NCI-H2107 (cell line): ENCODE measurements around the gene DOC2B.
"Not testable (repeated sequence)": the region's sequence is repeated elsewhere in the genome, so short reads cannot be mapped to it uniquely, and the experiment has no call there.

Experiments used
- DNase-seq: peaks from one replicate; lab custom pipeline; 2025; lab: John Stamatoyannopoulos, UW

Gene DOC2B

GRCh38 chr17:181245-182049 is at the start of gene DOC2B:
TSS of gene DOC2B (minus strand) at chr17:181650. CDS start at chr17:181479, 171 bp downstream.
- DNase-seq, result no peak

- no peak for DNase-seq
Measured at GRCh38 chr17:230395-230770, 48.9 kb upstream of the DOC2B start.

DNA sequence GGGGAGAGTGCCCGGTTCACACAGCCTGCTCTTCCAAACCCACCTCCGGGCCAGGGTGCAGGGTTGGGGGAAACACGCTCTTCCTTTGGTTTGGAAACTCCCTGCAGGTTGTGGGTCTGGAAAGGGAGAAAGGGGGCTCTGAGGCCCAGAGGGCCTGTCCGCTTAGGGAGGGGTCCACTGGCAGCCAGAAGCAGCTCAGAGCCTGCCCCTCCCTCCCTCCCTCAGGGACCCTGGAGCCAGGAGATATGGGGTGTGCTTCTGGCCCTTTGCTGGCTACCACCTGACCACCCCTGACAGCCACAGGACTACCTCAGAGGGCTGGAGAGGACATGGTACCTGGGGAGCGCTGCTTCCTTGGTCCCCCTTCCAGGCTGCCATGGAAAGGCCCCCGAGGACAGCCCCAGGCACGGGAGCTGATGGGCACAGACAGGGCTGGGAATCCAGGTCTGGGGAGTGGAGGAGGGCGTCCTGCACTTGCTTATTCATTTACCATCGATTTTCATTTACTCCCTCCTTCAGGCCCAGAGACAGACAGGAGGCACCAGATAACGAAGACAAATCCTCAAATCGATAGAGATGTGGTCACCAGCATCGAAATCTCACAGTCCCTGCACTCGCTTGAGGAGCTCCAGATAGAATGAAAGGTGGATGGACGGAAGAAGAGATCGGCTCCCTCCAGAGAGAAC is 48.4 kb upstream of the DOC2B start:
- no peak for DNase-seq

DNA sequence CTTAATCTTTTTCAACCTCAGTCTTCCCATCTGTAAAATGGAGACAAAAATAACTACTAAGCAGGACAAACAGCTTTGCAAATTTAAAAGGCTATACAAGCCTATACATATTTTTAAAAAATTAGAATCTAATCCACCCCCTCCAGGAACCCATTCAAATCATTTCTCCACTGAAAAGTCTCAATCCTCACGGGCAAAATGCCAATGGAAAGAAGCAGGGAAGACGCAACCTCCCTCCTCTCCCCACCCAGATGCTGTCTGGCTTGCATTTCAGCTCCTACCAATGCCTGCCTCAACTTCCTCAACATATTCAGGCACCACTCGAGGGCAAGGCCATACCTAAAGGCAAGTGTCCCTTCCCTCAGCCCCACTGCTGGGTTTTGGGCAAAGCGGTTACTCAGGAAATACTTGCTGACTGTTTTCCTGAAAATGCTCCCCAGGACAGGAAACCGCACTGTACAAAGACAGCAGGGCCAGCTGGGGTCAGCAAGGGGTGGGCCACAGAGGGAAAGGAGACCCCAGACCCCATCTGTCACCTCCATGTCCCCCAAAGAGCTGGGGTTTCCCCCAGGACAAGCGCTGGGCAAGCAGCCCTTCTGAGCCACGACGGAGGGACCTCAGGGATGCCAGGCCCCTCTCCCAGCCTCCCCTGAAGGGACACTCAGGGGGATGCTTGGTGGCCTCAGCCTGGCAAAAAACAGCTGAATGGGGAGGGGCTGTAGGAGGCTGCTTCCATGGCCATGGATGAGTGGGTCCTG is 47.7 kb upstream of the DOC2B start:
- DNase-seq, result no peak

- DNase-seq, result no peak
Measured at GRCh38 chr17:227946-228615, 46.6 kb upstream of the DOC2B start.

GRCh38 chr17:227078-227945 is 45.9 kb upstream of the DOC2B start:
- no peak for DNase-seq

DNA sequence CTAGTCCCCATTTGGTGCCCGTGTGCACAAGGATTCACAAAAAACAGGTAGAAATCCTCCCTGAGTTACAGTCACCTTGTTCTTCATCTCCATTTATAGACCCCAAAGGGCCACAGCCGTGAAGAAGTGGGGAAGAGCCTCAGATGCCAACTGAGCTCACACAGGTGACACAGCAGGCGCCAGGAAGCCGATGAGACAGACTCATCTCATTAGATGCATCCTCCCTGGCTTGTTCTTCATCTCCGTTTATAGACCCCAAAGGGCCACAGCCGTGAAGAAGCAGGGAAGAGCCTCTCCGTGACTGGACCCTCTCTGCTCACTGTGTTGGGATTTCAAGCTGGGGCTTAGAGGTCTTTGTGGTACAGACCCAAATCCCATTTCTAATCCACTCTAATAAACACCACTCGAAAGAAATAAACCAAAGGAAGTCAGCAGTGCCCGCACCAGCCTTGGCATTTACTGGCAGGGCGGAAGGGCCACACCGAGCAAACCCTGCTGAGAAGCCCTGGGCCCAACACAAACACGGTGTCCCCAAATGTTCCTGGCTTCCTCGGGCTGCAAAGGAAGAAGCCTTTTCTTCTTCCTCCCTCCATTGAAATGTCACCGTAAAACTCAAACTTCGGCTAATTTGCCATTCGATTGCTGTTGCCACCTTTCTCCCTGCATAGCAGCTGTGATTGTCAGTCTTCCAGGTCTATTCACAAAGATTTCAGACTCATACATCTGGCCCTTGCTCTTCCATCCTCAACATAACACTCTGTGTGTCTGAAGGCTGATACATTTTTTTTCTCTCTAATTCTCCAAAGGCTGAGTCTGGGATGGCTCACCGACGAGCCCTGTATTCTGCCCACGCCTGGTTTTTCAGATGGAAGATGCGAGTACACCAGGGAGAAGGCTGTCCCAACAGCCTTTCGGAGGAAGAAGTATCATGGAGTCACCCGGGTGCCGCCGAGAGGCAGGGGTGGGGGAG is 44.9 kb upstream of the DOC2B start:
- DNase-seq, result no peak

DNA sequence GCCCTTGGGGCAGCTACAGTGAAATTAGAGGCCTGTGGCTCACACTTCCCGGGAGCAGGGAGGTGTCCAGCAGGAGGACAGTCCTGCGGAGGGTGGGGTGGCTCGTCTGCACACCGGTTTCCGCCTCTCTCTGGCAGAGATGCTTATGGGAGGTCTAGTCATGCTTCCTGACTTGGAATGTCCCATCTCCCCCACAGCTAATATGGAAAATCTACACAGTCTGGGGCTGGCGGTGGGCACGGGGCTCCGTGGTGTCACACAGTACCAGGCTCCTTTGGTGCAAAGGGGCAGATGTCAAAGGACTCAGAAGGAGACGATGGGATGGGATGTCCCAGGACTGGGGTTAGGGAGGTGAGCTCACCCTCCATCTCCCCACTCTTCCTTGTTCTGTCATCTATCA is 44.1 kb upstream of the DOC2B start:
- no peak for DNase-seq

DNA sequence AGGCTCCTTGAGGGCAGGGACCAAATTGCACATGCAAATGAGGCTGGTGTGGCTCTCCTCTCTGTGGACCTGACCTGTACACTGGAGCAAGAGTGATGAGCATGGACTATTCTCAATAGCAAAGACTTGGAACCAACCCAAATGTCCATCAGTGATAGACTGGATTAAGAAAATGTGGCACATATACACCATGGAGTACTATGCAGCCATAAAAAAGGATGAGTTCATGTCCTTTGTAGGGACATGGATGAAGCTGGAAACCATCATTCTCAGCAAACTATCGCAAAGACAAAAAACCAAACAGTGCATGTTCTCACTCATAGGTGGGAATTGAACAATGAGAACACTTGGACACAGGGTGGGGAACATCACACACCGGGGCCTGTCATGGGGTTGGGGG is 43.1 kb upstream of the DOC2B start:
- DNase-seq, result not testable (repeated sequence)

DNA sequence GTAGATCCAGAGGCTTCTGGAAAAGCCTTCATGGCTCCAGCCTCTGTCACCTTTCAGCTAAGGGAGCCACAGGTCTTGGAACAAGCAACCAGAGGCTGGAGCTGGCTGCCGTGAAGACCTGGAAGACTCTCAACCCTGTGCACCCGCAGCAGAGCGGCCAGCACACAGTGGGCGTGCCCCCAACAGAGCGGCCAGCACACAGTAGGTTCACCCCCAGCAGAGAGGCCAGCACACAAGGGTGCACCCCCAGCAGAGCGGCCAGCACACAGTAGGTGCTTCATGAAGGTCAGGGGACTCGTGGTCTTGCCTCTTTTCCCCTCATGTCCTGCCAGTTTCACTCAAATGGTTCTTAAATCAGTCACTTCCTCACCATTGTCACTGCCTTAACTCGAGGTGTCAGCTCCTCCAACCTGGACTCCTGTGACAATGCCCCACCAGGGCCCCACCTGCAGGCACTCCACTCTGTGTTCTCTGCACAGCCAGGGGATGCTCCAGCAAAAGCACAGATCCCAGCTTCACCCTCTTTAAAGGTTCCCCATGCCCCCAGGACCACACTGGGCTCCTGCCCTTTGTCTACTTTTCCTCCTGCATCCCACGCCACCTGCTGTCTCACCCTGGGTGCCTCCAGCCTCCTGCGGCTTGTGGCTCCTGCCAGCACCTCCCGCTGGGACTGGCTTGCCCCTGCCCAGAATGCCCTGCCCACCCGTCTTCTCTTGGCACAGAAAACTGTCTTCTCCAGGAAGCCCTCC is 42.4 kb upstream of the DOC2B start:
- DNase-seq, result no peak

- no peak for DNase-seq
Measured at GRCh38 chr17:222172-222571, 40.7 kb upstream of the DOC2B start.

DNA sequence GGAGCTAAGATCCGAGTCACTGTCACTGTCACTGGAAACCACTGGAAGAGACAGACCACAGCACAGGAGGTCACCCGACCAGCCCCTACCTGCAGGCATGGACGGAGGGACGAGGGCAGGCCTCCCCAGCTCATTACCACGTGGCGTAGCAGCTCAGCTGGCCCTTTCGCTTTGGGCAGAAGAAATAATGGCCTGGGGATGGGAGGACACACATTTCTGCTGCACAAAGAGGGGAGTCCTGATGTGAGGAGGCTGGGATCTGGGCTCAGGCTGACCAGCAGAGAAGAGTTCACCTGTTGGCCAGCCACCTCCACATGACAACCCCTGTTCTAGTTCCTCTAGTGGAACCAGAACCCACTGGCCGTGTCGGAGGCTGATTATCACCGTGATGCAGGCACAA is 38.2 kb upstream of the DOC2B start:
- DNase-seq, result no peak

DNA sequence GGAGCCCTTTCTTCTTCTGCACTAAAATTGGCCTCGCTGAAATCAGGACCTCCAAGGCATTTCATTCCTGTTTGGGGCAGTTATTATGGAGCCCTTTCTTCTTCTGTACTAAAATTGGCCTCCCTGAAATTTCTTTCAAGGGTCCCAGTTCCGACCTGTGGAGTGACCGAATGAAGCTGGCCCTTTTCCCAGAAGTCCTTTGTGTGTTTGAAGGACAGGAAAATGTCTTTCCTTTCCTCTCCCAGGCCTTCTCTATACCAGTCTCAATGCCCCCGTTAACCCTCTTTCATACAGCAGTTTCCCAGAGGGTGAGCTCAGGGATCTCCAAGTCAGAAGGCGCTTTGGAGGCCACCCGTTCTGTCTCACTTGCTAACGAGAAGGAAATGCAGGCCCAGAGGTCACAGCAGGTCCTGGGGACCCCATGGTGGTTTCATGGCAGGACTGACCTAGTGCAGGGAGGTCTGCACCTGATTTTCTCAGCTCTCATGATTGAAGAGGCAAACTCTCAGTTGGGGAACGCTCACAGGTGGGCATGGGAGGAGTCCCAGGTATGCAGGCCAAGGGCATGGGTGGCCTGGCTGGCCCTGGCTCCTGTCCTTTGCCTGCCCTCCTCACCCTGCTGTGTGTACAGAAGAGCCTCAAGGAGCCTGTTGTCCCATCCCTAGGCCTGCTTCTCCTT is 37.1 kb upstream of the DOC2B start:
- DNase-seq, result no peak

DNA sequence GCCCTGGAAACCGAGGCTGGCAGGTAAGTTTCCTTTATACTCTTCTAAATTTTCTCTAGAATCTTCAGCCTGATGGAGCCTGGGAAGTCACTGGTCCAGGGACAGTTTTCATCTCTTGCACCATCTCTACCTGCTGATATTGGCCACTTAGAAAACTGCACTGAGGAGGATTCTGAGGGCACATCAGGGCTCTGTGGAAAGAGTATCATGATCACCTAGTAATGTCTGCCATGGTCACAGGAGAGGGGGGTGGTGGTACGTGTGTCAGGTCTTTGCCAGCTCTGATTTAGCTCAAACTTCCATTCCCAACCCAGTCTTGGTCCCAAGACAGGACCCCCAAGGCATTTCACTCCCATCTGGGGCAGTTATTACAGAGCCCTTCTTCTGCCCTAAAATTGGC is 35.2 kb upstream of the DOC2B start:
- DNase-seq, result no peak

- not testable (repeated sequence) for DNase-seq
Measured at GRCh38 chr17:215563-216478, 34.4 kb upstream of the DOC2B start.

- no peak for DNase-seq
Measured at GRCh38 chr17:214881-215331, 33.5 kb upstream of the DOC2B start.

DNA sequence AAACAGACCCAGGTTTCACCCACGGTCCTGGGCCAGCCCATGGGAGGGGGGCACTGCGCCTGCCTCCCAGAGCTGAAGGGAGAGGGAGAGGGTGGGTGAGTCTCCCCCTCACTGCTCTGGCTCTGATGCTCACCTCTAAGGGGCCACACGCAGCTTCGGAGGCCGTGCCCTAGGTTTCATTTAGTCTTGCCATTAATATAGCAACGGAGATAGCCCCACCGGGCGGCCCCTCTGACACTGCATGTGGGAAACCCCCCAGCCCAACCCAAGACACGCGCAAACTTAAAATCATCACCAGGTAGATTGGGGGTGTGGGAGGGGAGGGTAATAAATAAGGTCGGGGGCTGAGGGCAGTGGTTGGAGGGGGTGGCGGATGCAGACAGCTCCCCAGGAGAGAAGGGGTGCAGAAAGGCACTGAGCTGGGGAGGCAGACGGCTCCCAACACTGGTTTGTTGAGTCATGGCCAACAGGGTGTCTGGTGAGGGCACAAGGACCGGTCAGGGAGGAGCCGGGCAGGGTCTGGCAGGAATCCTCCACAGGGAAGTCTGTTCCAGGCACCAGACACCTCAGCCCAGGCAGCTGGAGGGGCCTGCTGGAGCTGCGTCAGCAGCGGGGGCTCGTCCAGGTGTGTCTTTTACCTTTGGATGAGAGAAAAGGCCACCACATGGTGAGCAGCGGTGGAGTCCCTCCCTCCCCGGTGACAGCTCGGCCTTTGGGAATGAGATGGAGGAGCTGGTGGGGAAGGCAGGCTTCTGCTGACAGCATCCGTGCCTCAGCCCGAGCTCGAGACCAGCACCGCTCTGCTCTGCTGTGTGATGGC is 32.0 kb upstream of the DOC2B start:
- no peak for DNase-seq
